HG02610 (cell line): ENCODE results near the gene RASD2.

Experiments
- ATAC-seq: cut with Tn5 transposase; IDR thresholded peaks from one replicate; pipeline ENCODE4 v1.9.1; 2021; ENCODE audit warnings: mild to moderate bottlenecking, moderate library complexity; ENCODE audit not compliant: unreplicated experiment

Gene RASD2

GRCh38 chr22:35539487-35539886 lies 1.1 kb upstream of the RASD2 start:
- no peak for ATAC-seq

GRCh38 chr22:35539910-35540594 lies 579 bp upstream of the RASD2 start:
- no peak for ATAC-seq

- no peak for ATAC-seq
Observed at GRCh38 chr22:35541254-35541748, 670 bp downstream of the RASD2 start.

GRCh38 chr22:35542157-35542938 lies 1.7 kb downstream of the RASD2 start:
- ATAC-seq = no peak

GRCh38 chr22:35542939-35543516 lies 2.4 kb downstream of the RASD2 start:
- ATAC-seq = no peak

GRCh38 chr22:35543702-35544101 lies 3.1 kb downstream of the RASD2 start:
- no peak for ATAC-seq

- no peak for ATAC-seq
Observed at GRCh38 chr22:35544189-35544588, 3.6 kb downstream of the RASD2 start.

- ATAC-seq = no peak
Observed at GRCh38 chr22:35544827-35545226, 4.2 kb downstream of the RASD2 start.

- no peak for ATAC-seq
Observed at GRCh38 chr22:35546886-35547285, 6.3 kb downstream of the RASD2 start.

- ATAC-seq = no peak
Observed at GRCh38 chr22:35547987-35548721, 7.5 kb downstream of the RASD2 start.

- ATAC-seq = no peak
Observed at GRCh38 chr22:35548722-35549112, 8.1 kb downstream of the RASD2 start.

- no peak for ATAC-seq
Observed at GRCh38 chr22:35549328-35549727, 8.7 kb downstream of the RASD2 start.

GRCh38 chr22:35551549-35552177 lies 11.0 kb downstream of the RASD2 start:
- no peak for ATAC-seq

GRCh38 chr22:35552196-35552842 lies 11.7 kb downstream of the RASD2 start:
- ATAC-seq = no peak

- ATAC-seq = no peak
Observed at GRCh38 chr22:35552846-35553245, 12.2 kb downstream of the RASD2 start.

- ATAC-seq = no peak
Observed at GRCh38 chr22:35553341-35553740, 12.7 kb downstream of the RASD2 start.

- no peak for ATAC-seq
Observed at GRCh38 chr22:35554297-35554845, 13.7 kb downstream of the RASD2 start.

GRCh38 chr22:35555483-35555890 lies 14.9 kb downstream of the RASD2 start:
- no peak for ATAC-seq

GRCh38 chr22:35555946-35556547 lies 15.4 kb downstream of the RASD2 start:
- ATAC-seq = no peak

GRCh38 chr22:35556666-35557065 lies 16.0 kb downstream of the RASD2 start:
- ATAC-seq = no peak
